Measurements from ENCODE around the gene PRSS35. TPM values are rescaled to one million over a fixed set of nuclear protein-coding genes. Genes with fewer than 3 reads are reported as not detected.

PRSS35 gene
- total RNA-seq, 2 experiments from 2014 or later, result not detected

DNA sequence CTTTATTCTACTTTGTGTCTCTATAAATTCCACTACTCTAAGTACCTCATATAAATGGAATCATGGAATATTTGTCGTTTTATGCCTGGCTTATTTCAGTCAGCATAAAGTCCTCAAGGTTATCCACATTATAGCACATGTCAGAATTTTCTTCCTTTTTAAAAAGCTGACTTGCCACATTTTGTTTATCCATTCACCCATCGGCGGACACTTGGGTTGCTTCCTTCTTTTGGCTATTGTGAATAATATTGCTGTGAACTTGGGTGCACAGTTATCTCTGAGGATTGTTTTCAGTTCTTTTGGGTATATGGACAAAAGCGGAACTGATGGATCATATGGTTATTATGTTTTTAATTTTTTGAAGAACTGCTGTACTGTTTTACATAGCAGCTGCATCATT lies 42.3 kb upstream of the PRSS35 start:
- Histone ChIP-seq H3K4me3 (ENCODE audit: low read depth, low read length, poor library complexity, severe bottlenecking) (no peak overlapping the region), H2AFZ (ENCODE audit: low read length) (no peak overlapping the region), H3K9me3 (ENCODE audit: low read length) (no peaks in the 10 kb centered on the region), H4K20me1 (ENCODE audit: insufficient read depth, low read length) (no peaks in the 10 kb centered on the region), H3K4me2 (ENCODE audit: low read length) (no peak overlapping the region), H3K79me2 (ENCODE audit: insufficient read depth, low read depth, low read length) (no peaks in the 10 kb centered on the region), H3K4me1 (ENCODE audit: insufficient read depth, low read length, poor library complexity, severe bottlenecking) (no peaks in the 10 kb centered on the region), H3K36me3 (ENCODE audit: insufficient read depth, low read length) (no peaks in the 10 kb centered on the region), H3K27ac (ENCODE audit: low read depth, low read length, poor library complexity, severe bottlenecking) (no peak overlapping the region), H3K9me2 (ENCODE audit: insufficient read depth, low read length) (no peaks in the 10 kb centered on the region)
- no peak for DNase-seq (ENCODE audit: low spot score)
- ChIA-PET POLR2A (interaction anchor here (0.6 to 1.7 kb wide), 2 partner anchors 10 to 11 kb away, joined by 3 to 6 read pairs; no protein-coding TSS in a partner anchor), CTCF (ENCODE audit: unreplicated experiment) (no interaction called here)
- TF ChIP-seq, protein P1, sequence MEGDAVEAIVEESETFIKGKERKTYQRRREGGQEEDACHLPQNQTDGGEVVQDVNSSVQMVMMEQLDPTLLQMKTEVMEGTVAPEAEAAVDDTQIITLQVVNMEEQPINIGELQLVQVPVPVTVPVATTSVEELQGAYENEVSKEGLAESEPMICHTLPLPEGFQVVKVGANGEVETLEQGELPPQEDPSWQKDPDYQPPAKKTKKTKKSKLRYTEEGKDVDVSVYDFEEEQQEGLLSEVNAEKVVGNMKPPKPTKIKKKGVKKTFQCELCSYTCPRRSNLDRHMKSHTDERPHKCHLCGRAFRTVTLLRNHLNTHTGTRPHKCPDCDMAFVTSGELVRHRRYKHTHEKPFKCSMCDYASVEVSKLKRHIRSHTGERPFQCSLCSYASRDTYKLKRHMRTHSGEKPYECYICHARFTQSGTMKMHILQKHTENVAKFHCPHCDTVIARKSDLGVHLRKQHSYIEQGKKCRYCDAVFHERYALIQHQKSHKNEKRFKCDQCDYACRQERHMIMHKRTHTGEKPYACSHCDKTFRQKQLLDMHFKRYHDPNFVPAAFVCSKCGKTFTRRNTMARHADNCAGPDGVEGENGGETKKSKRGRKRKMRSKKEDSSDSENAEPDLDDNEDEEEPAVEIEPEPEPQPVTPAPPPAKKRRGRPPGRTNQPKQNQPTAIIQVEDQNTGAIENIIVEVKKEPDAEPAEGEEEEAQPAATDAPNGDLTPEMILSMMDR (conservative IDR thresholded peaks at IDR 0.05; ENCODE audit: low read length), result no peak
- no peak for TF ChIP-seq EZH2phosphoT487 (IDR thresholded peaks at IDR 0.05; ENCODE audit: borderline replicate concordance, low read depth, low read length)
- no TSS peak for BruUV-seq (replicated peaks)
- intact Hi-C loops (cut with micrococcal nuclease; ENCODE audit: unreplicated experiment), result no loop called here

DNA sequence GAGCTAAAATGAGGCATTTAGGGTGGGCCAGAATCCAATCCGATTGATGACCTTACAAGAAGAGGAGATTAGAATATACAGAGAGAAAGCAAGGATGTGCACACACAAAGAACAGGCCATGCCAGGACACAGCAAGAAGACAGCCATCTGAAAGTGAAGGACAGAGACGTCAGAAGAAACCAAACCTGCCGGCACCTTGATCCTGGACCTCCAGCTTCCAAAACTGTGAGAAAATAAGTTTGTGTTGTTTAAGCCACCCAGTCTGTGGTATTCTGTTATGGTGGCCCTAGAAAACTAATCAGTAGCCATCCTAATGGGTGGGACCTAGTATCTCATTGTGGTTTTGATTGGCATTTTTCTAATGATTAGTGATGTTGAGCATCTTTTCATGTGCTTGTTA lies 41.7 kb upstream of the PRSS35 start:
- Histone ChIP-seq H3K4me1 (ENCODE audit: insufficient read depth, low read length, poor library complexity, severe bottlenecking) (no peaks in the 10 kb centered on the region), H4K20me1 (ENCODE audit: insufficient read depth, low read length) (no peaks in the 10 kb centered on the region), H3K9me2 (ENCODE audit: insufficient read depth, low read length) (no peaks in the 10 kb centered on the region), H3K4me2 (ENCODE audit: low read length) (no peak overlapping the region), H3K4me3 (ENCODE audit: low read depth, low read length, poor library complexity, severe bottlenecking) (no peak overlapping the region), H3K27ac (ENCODE audit: low read depth, low read length, poor library complexity, severe bottlenecking) (no peak overlapping the region), H2AFZ (ENCODE audit: low read length) (no peak overlapping the region), H3K36me3 (ENCODE audit: insufficient read depth, low read length) (no peaks in the 10 kb centered on the region), H3K79me2 (ENCODE audit: insufficient read depth, low read depth, low read length) (no peaks in the 10 kb centered on the region), H3K9me3 (ENCODE audit: low read length) (no peaks in the 10 kb centered on the region)
- no peak for TF ChIP-seq EZH2phosphoT487 (IDR thresholded peaks at IDR 0.05; ENCODE audit: borderline replicate concordance, low read depth, low read length)
- TF ChIP-seq, protein P1 (conservative IDR thresholded peaks at IDR 0.05; ENCODE audit: low read length), result no peak
- no peak for DNase-seq (ENCODE audit: low spot score)
- intact Hi-C loops (cut with micrococcal nuclease; ENCODE audit: unreplicated experiment), result no loop called here
- ChIA-PET CTCF (ENCODE audit: unreplicated experiment) (no interaction called here), POLR2A (interaction anchor here (0.6 to 1.7 kb wide), 3 partner anchors 9 to 12 kb away, joined by 3 to 6 read pairs (median 3); no protein-coding TSS in a partner anchor)
- no TSS peak for BruUV-seq (replicated peaks)

DNA sequence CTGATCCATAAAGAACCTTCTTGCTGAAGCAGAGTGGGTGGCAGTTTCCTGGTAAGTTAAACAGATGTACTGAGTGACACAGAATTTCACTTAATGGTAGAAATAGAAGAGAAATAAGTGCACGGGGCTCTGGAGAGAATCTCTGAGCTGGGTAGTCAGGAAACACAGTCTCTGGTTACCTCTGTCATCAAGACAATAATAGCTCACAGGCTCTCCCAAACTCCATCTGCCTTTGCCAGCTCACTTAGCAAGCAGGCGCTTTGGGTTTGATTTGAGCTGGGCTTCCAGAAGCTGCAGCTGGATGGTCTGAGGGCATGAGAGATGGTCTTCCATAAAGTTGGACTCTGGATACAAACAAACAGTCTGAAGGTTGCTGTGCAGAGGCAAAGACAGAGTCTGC lies 39.6 kb upstream of the PRSS35 start:
- Histone ChIP-seq H3K27ac (ENCODE audit: low read depth, low read length, poor library complexity, severe bottlenecking) (no peak overlapping the region), H3K4me1 (ENCODE audit: insufficient read depth, low read length, poor library complexity, severe bottlenecking) (no peaks in the 10 kb centered on the region), H3K4me3 (ENCODE audit: low read depth, low read length, poor library complexity, severe bottlenecking) (no peak overlapping the region), H3K4me2 (ENCODE audit: low read length) (no peak overlapping the region), H3K9me2 (ENCODE audit: insufficient read depth, low read length) (no peaks in the 10 kb centered on the region), H3K9me3 (ENCODE audit: low read length) (no peaks in the 10 kb centered on the region), H3K79me2 (ENCODE audit: insufficient read depth, low read depth, low read length) (no peaks in the 10 kb centered on the region), H3K36me3 (ENCODE audit: insufficient read depth, low read length) (no peaks in the 10 kb centered on the region), H4K20me1 (ENCODE audit: insufficient read depth, low read length) (no peaks in the 10 kb centered on the region), H2AFZ (ENCODE audit: low read length) (no peak overlapping the region)
- no TSS peak for BruUV-seq (replicated peaks)
- POLR2A ChIA-PET, result no interaction called here
- intact Hi-C loops (cut with micrococcal nuclease; ENCODE audit: unreplicated experiment), result no loop called here
- CTCF ChIA-PET (ENCODE audit: unreplicated experiment), result no interaction called here
- no peak for DNase-seq (ENCODE audit: low spot score)
- TF ChIP-seq, protein P1 (conservative IDR thresholded peaks at IDR 0.05; ENCODE audit: low read length), result no peak
- TF ChIP-seq EZH2phosphoT487 (IDR thresholded peaks at IDR 0.05; ENCODE audit: borderline replicate concordance, low read depth, low read length), result no peak
